HL-60 (cell line): Measurements from ENCODE around the gene DIRAS2.

ENCODE experiments used
- DNase-seq, 2 experiments: peaks; one replicate each; pipeline ENCODE4 v3.0.0-alpha.2; 2010 to 2020; ENCODE audit warnings: low read depth in 1 of 2, low spot score in 1 of 2
- H3K27ac ChIP-seq: fragments of 250-450 bp; sonication (Bioruptor Pico); replicated peaks from 2 replicates; pipeline ENCODE4 v1.5.1; 2020; ENCODE audit warnings: mild to moderate bottlenecking, moderate library complexity
- H3K27me3 ChIP-seq: fragments of 250-450 bp; sonication (Bioruptor Pico); 2 replicates; pipeline ENCODE4 v1.5.1; 2021; ENCODE audit warnings: mild to moderate bottlenecking, moderate library complexity; ENCODE audit not compliant: insufficient read depth, poor library complexity, severe bottlenecking
- H3K4me3 ChIP-seq: replicated peaks from 2 replicates; pipeline ENCODE4 v1.5.1; 2011; ENCODE audit warnings: mild to moderate bottlenecking, control low read depth, low read length; ENCODE audit not compliant: insufficient read depth
- CTCF ChIP-seq: IDR thresholded peaks from one replicate; pipeline ENCODE4 v1.5.1; 2011; ENCODE audit warnings: low read length, control low read depth, inconsistent platforms; ENCODE audit not compliant: insufficient read depth
- GABPA ChIP-seq: IDR thresholded peaks from 2 replicates; pipeline ENCODE4 v1.6.1; 2012; ENCODE audit warnings: low read depth
- POLR2AphosphoS5 ChIP-seq: IDR thresholded peaks from 2 replicates; pipeline ENCODE4 v1.6.1; 2012; ENCODE audit warnings: low read depth
- REST ChIP-seq: IDR thresholded peaks from 2 replicates; pipeline ENCODE4 v1.6.1; 2012; ENCODE audit warnings: low read depth; ENCODE audit not compliant: insufficient replicate concordance
- SPI1 ChIP-seq: IDR thresholded peaks from 2 replicates; pipeline ENCODE4 v1.6.1; 2012; ENCODE audit warnings: low read depth, mild to moderate bottlenecking, borderline replicate concordance

DIRAS2 gene

GRCh38 chr9:90613502-90613901 lies 29.1 kb downstream of the DIRAS2 start:
- peaks cover 8% of the 10 kb centered on the region for H3K27me3 ChIP-seq
- H3K27ac ChIP-seq = no peak overlapping the region
- H3K4me3 ChIP-seq = no peak overlapping the region
- no peak for TF ChIP-seq CTCF
- no peak for TF ChIP-seq POLR2AphosphoS5
- no peak for TF ChIP-seq GABPA
- no peak for DNase-seq

GRCh38 chr9:90612957-90613356 lies 29.7 kb downstream of the DIRAS2 start:
- no peak overlapping the region for H3K4me3 ChIP-seq
- H3K27me3 ChIP-seq = peaks cover 7% of the 10 kb centered on the region
- TF ChIP-seq GABPA = no peak
- no peak for TF ChIP-seq CTCF
- no peak for TF ChIP-seq SPI1
- TF ChIP-seq POLR2AphosphoS5 = no peak
- no peak for TF ChIP-seq REST
- DNase-seq = no peak
- no peak overlapping the region for H3K27ac ChIP-seq

GRCh38 chr9:90611568-90611967 lies 31.1 kb downstream of the DIRAS2 start:
- no peaks in the 10 kb centered on the region for H3K27me3 ChIP-seq
- H3K27ac ChIP-seq = no peak overlapping the region
- TF ChIP-seq POLR2AphosphoS5 (no peak), SPI1 (no peak), REST (no peak), GABPA (no peak), CTCF (no peak)
- H3K4me3 ChIP-seq = no peak overlapping the region
- no peak for DNase-seq

GRCh38 chr9:90611121-90611520 lies 31.5 kb downstream of the DIRAS2 start:
- no peak overlapping the region for H3K4me3 ChIP-seq
- H3K27ac ChIP-seq = no peak overlapping the region
- no peaks in the 10 kb centered on the region for H3K27me3 ChIP-seq
- TF ChIP-seq POLR2AphosphoS5 (no peak), GABPA (no peak), SPI1 (no peak), REST (no peak), CTCF (no peak)
- no peak for DNase-seq
